TTC549 (cell line): Measurements from ENCODE around the gene ASB5.
"Not testable (repeated sequence)": the region's sequence is repeated elsewhere in the genome, so short reads cannot be mapped to it uniquely, and the experiment has no call there.

Source experiments
- FAIRE-seq: peaks from 2 replicates; lab custom pipeline; 2012; peaks lifted over from hg19 to GRCh38; lab: Jason Lieb, UNC

Gene ASB5

GRCh38 chr4:176217510-176217909 lies 51.5 kb downstream of the ASB5 start:
- no peak for FAIRE-seq

GRCh38 chr4:176212351-176212750 lies 56.7 kb downstream of the ASB5 start:
- FAIRE-seq = not testable (repeated sequence)

GRCh38 chr4:176210579-176211296 lies 58.3 kb downstream of the ASB5 start:
- FAIRE-seq = no peak

- FAIRE-seq = no peak
Observed at GRCh38 chr4:176210101-176210500, 58.9 kb downstream of the ASB5 start.

- no peak for FAIRE-seq
Observed at GRCh38 chr4:176209535-176209934, 59.5 kb downstream of the ASB5 start.

GRCh38 chr4:176207839-176208238 lies 61.2 kb downstream of the ASB5 start:
- FAIRE-seq = no peak

- FAIRE-seq = no peak
Observed at GRCh38 chr4:176205299-176205698, 63.7 kb downstream of the ASB5 start.

- FAIRE-seq = no peak
Observed at GRCh38 chr4:176198316-176198903, 70.6 kb downstream of the ASB5 start.

- FAIRE-seq = peak; percentile 11
Observed at GRCh38 chr4:176195184-176195978, 73.6 kb downstream of the ASB5 start, which contains the start of gene SPATA4. TSS of gene SPATA4 (minus strand) at chr4:176195585. CDS start at chr4:176195562, 23 bp downstream.

GRCh38 chr4:176193938-176194337 lies 75.1 kb downstream of the ASB5 start:
- FAIRE-seq = no peak

GRCh38 chr4:176193126-176193525 lies 75.9 kb downstream of the ASB5 start:
- FAIRE-seq = no peak

- no peak for FAIRE-seq
Observed at GRCh38 chr4:176191974-176192373, 77.0 kb downstream of the ASB5 start.

GRCh38 chr4:176189891-176190795 lies 78.9 kb downstream of the ASB5 start:
- FAIRE-seq = no peak

- no peak for FAIRE-seq
Observed at GRCh38 chr4:176188654-176189053, 80.4 kb downstream of the ASB5 start.

GRCh38 chr4:176187624-176188023 lies 81.4 kb downstream of the ASB5 start:
- FAIRE-seq = no peak

- no peak for FAIRE-seq
Observed at GRCh38 chr4:176186671-176187395, 82.2 kb downstream of the ASB5 start.

GRCh38 chr4:176186067-176186466 lies 83.0 kb downstream of the ASB5 start:
- no peak for FAIRE-seq

- FAIRE-seq = no peak
Observed at GRCh38 chr4:176185051-176185450, 84.0 kb downstream of the ASB5 start.
